Thyroid gland (tissue), 4 donors: ENCODE data around the gene LILRB1. TPM values are rescaled to one million over a fixed set of nuclear protein-coding genes. Genes with fewer than 3 reads are reported as not detected.

Source experiments
- DNase-seq, 2 donors: peaks; one replicate each; pipeline ENCODE4 v3.0.0-alpha.2; 2019
- H3K27ac ChIP-seq, 3 donors: fragments of 200-600 bp; sonication (generic); 1 replicate in 2 of 3; 2 replicates in 1 of 3; pipeline ENCODE4 v1.5.1; 2016 to 2019; ENCODE audit warnings: mild to moderate bottlenecking in 1 of 3, moderate library complexity in 1 of 3
- H3K27me3 ChIP-seq: fragments of 200-600 bp; sonication (generic); one replicate; pipeline ENCODE4 v1.5.1; 2019
- H3K36me3 ChIP-seq, 2 donors: fragments of 200-600 bp; sonication (generic); one replicate each; pipeline ENCODE4 v1.5.1; 2016 to 2019
- H3K4me1 ChIP-seq, 2 donors: fragments of 200-600 bp; sonication (generic); one replicate each; pipeline ENCODE4 v1.5.1; 2017 to 2019
- H3K4me3 ChIP-seq, 3 donors: fragments of 200-600 bp; sonication (generic); replicated peaks in 1 of 3; 1 replicate in 2 of 3; 2 replicates in 1 of 3; pipeline ENCODE4 v1.5.1; 2016; ENCODE audit warnings: mild to moderate bottlenecking in 1 of 3
- H3K9me3 ChIP-seq: fragments of 200-600 bp; sonication (generic); one replicate; pipeline ENCODE4 v1.5.1; 2017
- CTCF ChIP-seq, 6 experiments: fragments of 200-600 bp in 3 of 6; fragments of 450-650 bp in 3 of 6; sonication (generic) in 3 of 6; IDR thresholded peaks; one replicate each; pipeline ENCODE4 v1.5.1; 2016 to 2019; ENCODE audit warnings: antibody characterized with exemption in 6 of 6, mild to moderate bottlenecking in 2 of 6, inconsistent platforms in 1 of 6, moderate library complexity in 1 of 6
- POLR2A ChIP-seq, 2 donors: fragments of 450-650 bp; IDR thresholded peaks; one replicate each; pipeline ENCODE4 v1.6.1; 2017; ENCODE audit warnings: antibody characterized with exemption in 2 of 2, mild to moderate bottlenecking in 2 of 2, moderate library complexity in 1 of 2
- WGBS, 2 donors: methylation state at CpG; one replicate each; pipeline ENCODE4 v1.1.5; 2017; 5-methylcytosine and 5-hydroxymethylcytosine counted together
- intact Hi-C: fragments of 100-400 bp; cut with DNase I; formaldehyde crosslinking; loops from one replicate; pipeline ENCODE4 v1.15.1; 2023
- total RNA-seq, 4 donors: library from RNA; depleted of rRNA; stranded (reverse); fragments of >200 nt; gene quantifications; one replicate each; pipeline ENCODE4 v1.2.3, GENCODE V29; 2016

The LILRB1 gene
- total RNA-seq, 4 donors from 2014 or later = 0.13 to 1.5 (median 0.44) TPM

GRCh38 chr19:54662730-54663129 lies 32.4 kb downstream of the LILRB1 start, which contains the start of gene LILRB4:
LILRB4 (plus strand) TSS chr19:54662985; CDS start chr19:54663034, 49 bp downstream.
- H3K4me1 ChIP-seq = no peaks in the 10 kb centered on the region
- no peaks in the 10 kb centered on the region for H3K36me3 ChIP-seq
- no peak for TF ChIP-seq POLR2A (IDR thresholded peaks at IDR 0.05)
- no peak for TF ChIP-seq CTCF (IDR thresholded peaks at IDR 0.05)
- no peak within 1 kb of the TSS for H3K4me3 ChIP-seq
- no peaks in the 10 kb centered on the region for H3K9me3 ChIP-seq
- no peak within 1 kb of the TSS for H3K27ac ChIP-seq
- H3K27me3 ChIP-seq = no peaks in the 10 kb centered on the region
- DNase-seq = peak in 1 of 2 donors; percentile 9
- intact Hi-C loops = no loop called here
- 76 to 80% methylated on average over 6 to 7 of the region's 7 CpGs for WGBS, 2 donors

- no peak for DNase-seq
- no peaks in the 10 kb centered on the region for H3K36me3 ChIP-seq
- H3K27me3 ChIP-seq = no peaks in the 10 kb centered on the region
- no peaks in the 10 kb centered on the region for H3K9me3 ChIP-seq
- 87 to 89% methylated on average over 4 of the region's 6 CpGs for WGBS, 2 donors
- intact Hi-C loops = no loop called here
- TF ChIP-seq POLR2A (IDR thresholded peaks at IDR 0.05) (no peak), CTCF (IDR thresholded peaks at IDR 0.05) (no peak)
- H3K4me3 ChIP-seq = no peak overlapping the region
- H3K4me1 ChIP-seq = no peaks in the 10 kb centered on the region
- H3K27ac ChIP-seq = no peak overlapping the region
These were observed 35.2 kb downstream of the LILRB1 start for GRCh38 chr19:54665530-54665929.

- Histone ChIP-seq H3K36me3 (no peaks in the 10 kb centered on the region), H3K9me3 (no peaks in the 10 kb centered on the region), H3K27me3 (no peaks in the 10 kb centered on the region), H3K27ac (no peak overlapping the region), H3K4me1 (no peaks in the 10 kb centered on the region), H3K4me3 (no peak overlapping the region)
- DNase-seq = no peak
- TF ChIP-seq CTCF (IDR thresholded peaks at IDR 0.05) = no peak
- TF ChIP-seq POLR2A (IDR thresholded peaks at IDR 0.05) = no peak
- intact Hi-C loops = no loop called here
- 81 to 89% methylated on average over 12 of the region's 12 CpGs for WGBS, 2 donors
These were observed 36.9 kb downstream of the LILRB1 start for GRCh38 chr19:54667217-54667616.

- no peaks in the 10 kb centered on the region for H3K27me3 ChIP-seq
- no peaks in the 10 kb centered on the region for H3K9me3 ChIP-seq
- no peak overlapping the region for H3K4me3 ChIP-seq
- WGBS, 2 donors = 55 to 70% methylated on average over 1 of the region's 1 CpG
- H3K27ac ChIP-seq = no peak overlapping the region
- intact Hi-C loops = no loop called here
- TF ChIP-seq POLR2A (IDR thresholded peaks at IDR 0.05) (no peak), CTCF (IDR thresholded peaks at IDR 0.05) (no peak)
- H3K36me3 ChIP-seq = no peaks in the 10 kb centered on the region
- H3K4me1 ChIP-seq = no peaks in the 10 kb centered on the region
- no peak for DNase-seq
These were observed 38.1 kb downstream of the LILRB1 start for GRCh38 chr19:54668353-54668752.

GRCh38 chr19:54670576-54671357 lies 40.5 kb downstream of the LILRB1 start:
- intact Hi-C loops = no loop called here
- Histone ChIP-seq H3K9me3 (no peaks in the 10 kb centered on the region), H3K27ac (no peak overlapping the region), H3K4me1 (no peaks in the 10 kb centered on the region), H3K27me3 (no peaks in the 10 kb centered on the region), H3K4me3 (no peak overlapping the region), H3K36me3 (no peaks in the 10 kb centered on the region)
- no peak for DNase-seq
- TF ChIP-seq CTCF (IDR thresholded peaks at IDR 0.05) (no peak), POLR2A (IDR thresholded peaks at IDR 0.05) (no peak)
- 54 to 61% methylated on average over 3 of the region's 3 CpGs for WGBS, 2 donors
